Adrenal gland (tissue), 12 donors: Measurements from ENCODE around the gene TRIO. TPM values are rescaled to one million over a fixed set of nuclear protein-coding genes. Genes with fewer than 3 reads are reported as not detected.
A peak's percentile ranks its signal among the peaks of the same experiment; 100 is the strongest.

Experiments used
- DNase-seq, 7 donors: peaks; one replicate each; pipeline ENCODE4 v3.0.0-alpha.2; 2019 to 2020
- H3K27ac ChIP-seq, 5 donors: fragments of 200-600 bp; sonication (generic) in 4 of 5; 1 replicate in 3 of 5; 2 replicates in 2 of 5; pipeline versions ENCODE4 v1.5.1 to v1.8.0; 2016 to 2020; ENCODE audit warnings: mild to moderate bottlenecking in 1 of 5
- H3K27me3 ChIP-seq: fragments of 200-600 bp; 2 replicates; pipeline ENCODE4 v1.8.0; 2021
- H3K36me3 ChIP-seq, 2 donors: fragments of 200-600 bp; replicated peaks in 1 of 2; 1 replicate in 1 of 2; 2 replicates in 1 of 2; pipeline versions ENCODE4 v1.5.1 to v1.8.0; 2018 to 2022
- H3K4me1 ChIP-seq, 2 donors: fragments of 200-600 bp; replicated peaks in 1 of 2; 1 replicate in 1 of 2; 2 replicates in 1 of 2; pipeline versions ENCODE4 v1.5.1 to v1.8.0; 2018 to 2021
- H3K4me3 ChIP-seq, 4 donors: fragments of 200-600 bp; sonication (generic) in 3 of 4; one replicate each; pipeline ENCODE4 v1.5.1; 2016 to 2018
- H3K9me3 ChIP-seq, 3 donors: fragments of 200-600 bp; sonication (generic) in 1 of 3; replicated peaks in 1 of 3; 1 replicate in 2 of 3; 2 replicates in 1 of 3; pipeline versions ENCODE4 v1.5.1 to v1.8.0; 2016 to 2021
- CTCF ChIP-seq, 6 experiments: fragments of 450-650 bp in 4 of 6; fragments of 200-600 bp in 2 of 6; sonication (generic) in 1 of 6; IDR thresholded peaks; 1 replicate in 5 of 6; 2 replicates in 1 of 6; pipeline versions ENCODE4 v1.5.1 to v1.8.0; 2016 to 2021; ENCODE audit warnings: antibody characterized with exemption in 6 of 6, mild to moderate bottlenecking in 2 of 6, moderate library complexity in 1 of 6
- POLR2A ChIP-seq, 2 donors: fragments of 450-650 bp; IDR thresholded peaks; one replicate each; pipeline ENCODE4 v1.6.1; 2017; ENCODE audit warnings: antibody characterized with exemption in 2 of 2, mild to moderate bottlenecking in 2 of 2, moderate library complexity in 1 of 2
- WGBS, 4 donors: extraction: QIAGEN DNeasy Blood & Tissue Kit in 2 of 4; methylation state at CpG; one replicate each; pipeline versions ENCODE4 v1.1.5 to v1.1.7; 2013 to 2017; 5-methylcytosine and 5-hydroxymethylcytosine counted together
- intact Hi-C, 2 donors: fragments of 100-400 bp; cut with DNase I; formaldehyde crosslinking; loops; one replicate each; pipeline versions ENCODE4 v1.14.1 to v1.15.0; 2022 to 2023
- polyA plus RNA-seq, 3 donors: library from polyadenylated mRNA; stranded (reverse); fragments of 200-250 nt in 2 of 3; fragments of 350-450 nt in 1 of 3; fragmentation: Illumina TruSeq in 1 of 3; extraction: RNeasy Lipid Tissue Mini Kit (QIAGEN cat#74804) in 1 of 3; gene quantifications; one replicate each; pipeline ENCODE4 v1.2.3, GENCODE V29; 2013 to 2014
- total RNA-seq, 9 donors: library from RNA; depleted of rRNA in 4 of 9; stranded (reverse); fragments of >200 nt in 4 of 9; fragments of 120-200 nt in 1 of 9; fragmentation: NEBNext Ultra II Directional in 1 of 9; extraction: Animal tissue kit (Norgen Biotek cat#: 25700) in 1 of 9; gene quantifications; one replicate each; pipeline versions ENCODE4 v1.1.0 to v1.2.4, GENCODE V29; 2013 to 2023
- donor health status: healthy with polysubstance abuse.
- donor health status: Bipolar disorder and iron deficiency.
- donor health status: DM: yes; HTN: yes; CAD: no.
- donor health status: DM: no; HTN: no; CAD: no.
- donor health status: DM: no; HTN: no; CAD: no.
- donor health status: DM: yes; HTN: yes; CAD: no.

The TRIO gene
- total and polyA plus RNA-seq, 12 donors = 27.3 to 109 (median 72.4) TPM

DNA sequence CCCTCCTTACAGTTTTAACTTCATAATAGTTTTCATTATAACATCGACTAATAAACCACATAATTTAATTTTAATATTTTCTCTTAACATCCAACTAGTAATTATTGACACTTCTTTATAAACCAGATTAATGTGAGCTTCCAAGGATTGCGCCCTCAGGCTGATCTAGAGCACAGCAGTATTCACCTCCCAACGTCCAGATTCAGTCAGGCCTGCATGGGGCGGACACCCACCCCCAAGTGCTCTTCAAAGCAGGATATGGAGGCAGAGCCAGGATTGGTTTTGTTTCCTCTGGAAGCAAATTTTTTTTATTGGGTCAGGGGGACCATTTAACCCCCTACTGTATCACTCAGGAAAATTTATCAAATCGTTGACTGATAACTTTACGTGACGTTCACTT lies 215.4 kb downstream of the TRIO start:
- H3K27me3 ChIP-seq = no peaks in the 10 kb centered on the region
- 76 to 85% (median 84%) methylated on average over 7 of the region's 7 CpGs for WGBS, 4 donors
- H3K4me3 ChIP-seq = no peak overlapping the region
- H3K36me3 ChIP-seq = peaks cover 0 to 35% of the 10 kb centered on the region in 2 donors
- peak overlapping the region in 1 of 5 donors; percentile 53 for H3K27ac ChIP-seq
- DNase-seq = no peak
- peaks cover 0 to 7% of the 10 kb centered on the region in 2 donors for H3K4me1 ChIP-seq
- no peaks in the 10 kb centered on the region for H3K9me3 ChIP-seq
- TF ChIP-seq CTCF (IDR thresholded peaks at IDR 0.05) (no peak), POLR2A (IDR thresholded peaks at IDR 0.05) (no peak)
- intact Hi-C loops = loop anchor here in 1 of 2 donors (10.0 kb wide), 1 partner anchor 286 kb away; no protein-coding TSS in a partner anchor

DNA sequence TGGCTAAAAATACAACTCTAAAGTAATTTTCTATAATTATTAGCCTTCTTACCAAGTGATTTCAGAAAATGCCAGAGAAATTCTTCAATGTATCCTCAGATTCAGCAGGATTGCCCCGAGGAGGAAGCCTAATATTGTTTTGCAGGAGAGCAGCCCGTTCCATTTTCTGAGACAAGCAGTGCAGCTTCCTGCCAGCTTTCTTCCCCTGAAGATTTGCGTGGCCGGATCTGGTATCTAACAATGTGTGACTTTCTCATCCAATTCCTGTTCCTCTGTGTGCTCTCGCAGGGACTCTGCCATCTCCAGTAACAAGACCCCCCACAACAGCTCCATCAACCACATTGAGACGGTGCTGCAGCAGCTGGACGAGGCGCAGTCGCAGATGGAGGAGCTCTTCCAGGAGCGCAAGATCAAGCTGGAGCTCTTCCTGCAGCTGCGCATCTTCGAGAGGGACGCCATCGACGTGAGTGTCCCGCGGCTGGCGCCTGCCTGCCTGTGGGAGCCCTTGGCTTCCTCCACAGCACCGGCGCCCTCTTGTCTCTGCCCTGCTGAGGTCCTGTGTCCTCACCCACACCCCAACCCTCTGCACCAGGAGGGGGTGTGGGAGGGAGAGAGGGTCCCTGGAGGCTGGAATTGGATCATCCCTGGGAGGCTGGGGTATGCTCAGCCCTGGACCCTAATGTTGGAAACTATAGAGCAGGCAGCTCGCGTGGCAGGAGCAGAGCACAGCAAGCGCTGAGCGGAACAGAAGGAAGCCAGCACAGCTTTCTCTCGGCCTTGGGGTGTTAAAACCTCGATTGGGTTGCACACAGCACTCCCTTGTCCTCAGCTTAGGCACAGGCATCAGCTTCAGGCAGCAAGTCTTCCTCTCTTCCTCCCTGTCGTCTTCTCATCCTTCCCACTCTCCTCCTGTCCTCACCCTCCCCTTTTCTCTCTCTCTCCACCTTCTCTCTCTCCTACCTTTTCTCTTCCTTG lies 216.2 kb downstream of the TRIO start:
- intact Hi-C loops = loop anchor here in 1 of 2 donors (10.0 kb wide), 2 partner anchors 285 to 375 kb away; no protein-coding TSS in a partner anchor
- Histone ChIP-seq H3K9me3 (no peaks in the 10 kb centered on the region), H3K36me3 (peaks cover 0 to 44% of the 10 kb centered on the region in 2 donors), H3K4me3 (no peak overlapping the region), H3K4me1 (no peaks in the 10 kb centered on the region), H3K27ac (peak overlapping the region in 1 of 5 donors; percentile 53), H3K27me3 (no peaks in the 10 kb centered on the region)
- DNase-seq = no peak
- 84 to 90% (median 87%) methylated on average over 23 to 27 of the region's 27 CpGs for WGBS, 4 donors
- TF ChIP-seq POLR2A (IDR thresholded peaks at IDR 0.05) = no peak
- TF ChIP-seq CTCF (IDR thresholded peaks at IDR 0.05) = no peak

GRCh38 chr5:14362491-14362890 lies 219.3 kb downstream of the TRIO start:
- WGBS, 4 donors = 74 to 84% (median 78%) methylated on average over 9 of the region's 9 CpGs
- DNase-seq = no peak

More at GRCh38 chr5:14362491-14362890, 219.3 kb downstream of the TRIO start:
- TF ChIP-seq POLR2A (IDR thresholded peaks at IDR 0.05) = no peak
- TF ChIP-seq CTCF (IDR thresholded peaks at IDR 0.05) = no peak
- no peak overlapping the region for H3K27ac ChIP-seq
- H3K4me3 ChIP-seq = no peak overlapping the region
- no peaks in the 10 kb centered on the region for H3K9me3 ChIP-seq
- intact Hi-C loops = loop anchor here in 1 of 2 donors (10.0 kb wide), 1 partner anchor 378 kb away; no protein-coding TSS in a partner anchor
- peaks cover 0 to 66% of the 10 kb centered on the region in 2 donors for H3K36me3 ChIP-seq
- no peaks in the 10 kb centered on the region for H3K4me1 ChIP-seq
- H3K27me3 ChIP-seq = no peaks in the 10 kb centered on the region
